CD4-positive, alpha-beta T cell (primary cell): ENCODE data around the gene SULT4A1. TPM values are rescaled to one million over a fixed set of nuclear protein-coding genes. Genes with fewer than 3 reads are reported as not detected.

ENCODE experiments used
- ATAC-seq: fragments of 200-7000 bp; cut with Tn5 transposase; one replicate; pipeline ENCODE4 v1.10.0; 2022; ENCODE audit warnings: mild to moderate bottlenecking; ENCODE audit not compliant: poor library complexity
- CTCF ChIA-PET: fragments of 350-600 bp; sonication (Branson Sonifier 250); formaldehyde crosslinking; loops from one replicate; lab custom pipeline; 2021; ENCODE audit warnings: antibody characterized with exemption, inconsistent platforms; lab: Charles Lee
- POLR2A ChIA-PET: fragments of 350-600 bp; sonication (Branson Sonifier 250); formaldehyde crosslinking; loops from one replicate; lab custom pipeline; 2021; ENCODE audit warnings: antibody characterized with exemption, inconsistent platforms; lab: Charles Lee
- DNase-seq, 14 experiments: peaks; one replicate each; pipeline ENCODE4 v3.0.0-alpha.2; 2013 to 2020; ENCODE audit warnings: mixed read lengths in 2 of 14
- H3K27ac ChIP-seq, 2 donors: one replicate each; pipeline versions ENCODE4 v1.5.1 to v1.7.0; 2013; ENCODE audit warnings: low read length in 2 of 2, low read depth in 1 of 2, mild to moderate bottlenecking in 1 of 2
- H3K27me3 ChIP-seq, 2 experiments: 1 replicate in 1 of 2; 2 replicates in 1 of 2; pipeline versions ENCODE4 v1.6.1 to v1.7.0; 2013; ENCODE audit warnings: low read length in 2 of 2, control low read depth in 1 of 2, mild to moderate bottlenecking in 1 of 2, moderate library complexity in 1 of 2; ENCODE audit not compliant: insufficient read depth in 2 of 2, control insufficient read depth in 1 of 2
- H3K36me3 ChIP-seq: one replicate; pipeline ENCODE4 v1.6.1; 2013; ENCODE audit warnings: low read length, control low read depth; ENCODE audit not compliant: insufficient read depth
- H3K4me1 ChIP-seq: one replicate; pipeline ENCODE4 v1.6.1; 2013; ENCODE audit warnings: low read length, control low read depth; ENCODE audit not compliant: insufficient read depth
- H3K4me3 ChIP-seq: one replicate; pipeline ENCODE4 v1.5.1; 2013; ENCODE audit warnings: mild to moderate bottlenecking, low read length, moderate library complexity
- H3K9me3 ChIP-seq, 2 experiments: 1 replicate in 1 of 2; 2 replicates in 1 of 2; pipeline versions ENCODE4 v1.6.1 to v1.7.0; 2013; ENCODE audit warnings: low read length in 2 of 2, mild to moderate bottlenecking in 2 of 2, control low read depth in 1 of 2, moderate library complexity in 1 of 2; ENCODE audit not compliant: control insufficient read depth in 1 of 2, insufficient read depth in 1 of 2
- H3K27ac Mint-ChIP-seq: one replicate; pipeline ENCODE4 v1.8.0; 2020; ENCODE audit warnings: mixed read lengths
- H3K27me3 Mint-ChIP-seq: one replicate; pipeline ENCODE4 v1.8.0; 2021; ENCODE audit warnings: mixed read lengths
- H3K36me3 Mint-ChIP-seq: one replicate; pipeline ENCODE4 v1.8.0; 2021; ENCODE audit warnings: low read depth, mixed read lengths
- H3K4me1 Mint-ChIP-seq: one replicate; pipeline ENCODE4 v1.8.0; 2021; ENCODE audit warnings: low read depth, mixed read lengths
- H3K4me3 Mint-ChIP-seq: one replicate; pipeline ENCODE4 v1.8.0; 2020; ENCODE audit warnings: mild to moderate bottlenecking, mixed read lengths
- H3K9me3 Mint-ChIP-seq: one replicate; pipeline ENCODE4 v1.8.0; 2020; ENCODE audit warnings: mixed read lengths
- CTCF ChIP-seq: fragments of 200-600 bp; IDR thresholded peaks from one replicate; pipeline ENCODE4 v1.8.0; 2022; ENCODE audit warnings: antibody characterized with exemption, mild to moderate bottlenecking
- intact Hi-C, 2 experiments: fragments of 100-400 bp; cut with DNase I in 1 of 2; cut with micrococcal nuclease in 1 of 2; formaldehyde crosslinking; loops; one replicate each; pipeline versions ENCODE4 v1.15.1 to v1.9.0; 2023 to 2025; cut with DNase I, micrococcal nuclease
- total RNA-seq, 174 experiments: library from RNA in 2 of 174; stranded (reverse) in 2 of 174; gene quantifications; one replicate each; pipeline ENCODE4 v1.2.3 and lab custom pipeline; 2021 to 2026

SULT4A1 gene
- total RNA-seq, 2 experiments from 2014 or later = not detected

- Mint-ChIP-seq H3K4me3 (no peak overlapping the region), H3K9me3 (no peaks in the 10 kb centered on the region), H3K27me3 (no peaks in the 10 kb centered on the region), H3K36me3 (no peaks in the 10 kb centered on the region), H3K27ac (no peak overlapping the region), H3K4me1 (no peaks in the 10 kb centered on the region)
- Histone ChIP-seq H3K27me3 (peaks cover 0 to 2% of the 10 kb centered on the region in 2 experiments), H3K9me3 (no peaks in the 10 kb centered on the region), H3K36me3 (no peaks in the 10 kb centered on the region), H3K4me1 (no peaks in the 10 kb centered on the region), H3K27ac (no peak overlapping the region), H3K4me3 (no peak overlapping the region)
- ChIA-PET CTCF (no interaction called here), POLR2A (no interaction called here)
- intact Hi-C loops = no loop called here
- TF ChIP-seq CTCF = no peak
- ATAC-seq (no peak), DNase-seq (no peak)
These were observed 85.0 kb downstream of the SULT4A1 start for GRCh38 chr22:43777286-43777685.

- no peak for TF ChIP-seq CTCF
- DNase-seq (no peak), ATAC-seq (no peak)
- CTCF ChIA-PET = no interaction called here
- no peaks in the 10 kb centered on the region for H3K4me1 ChIP-seq
- POLR2A ChIA-PET = no interaction called here
- no peak overlapping the region for H3K4me3 Mint-ChIP-seq
- no peaks in the 10 kb centered on the region for H3K9me3 Mint-ChIP-seq
- no peak overlapping the region for H3K27ac ChIP-seq
- no peaks in the 10 kb centered on the region for H3K9me3 ChIP-seq
- no peak overlapping the region for H3K27ac Mint-ChIP-seq
- H3K36me3 Mint-ChIP-seq = no peaks in the 10 kb centered on the region
- intact Hi-C loops = no loop called here
- no peaks in the 10 kb centered on the region for H3K36me3 ChIP-seq
- no peak overlapping the region for H3K4me3 ChIP-seq
- H3K4me1 Mint-ChIP-seq = no peaks in the 10 kb centered on the region
- peaks cover 0 to 2% of the 10 kb centered on the region in 2 experiments for H3K27me3 ChIP-seq
- no peaks in the 10 kb centered on the region for H3K27me3 Mint-ChIP-seq
These were observed 86.1 kb downstream of the SULT4A1 start for GRCh38 chr22:43776081-43776670.

Other genes starting within 250 kb of the SULT4A1 start
- under 1 TPM; 0.17 to 0.36 TPM for gene EFCAB6, start 50.2 kb downstream of the SULT4A1 start, total RNA-seq
- not detected for gene PNPLA5, start 29.5 kb upstream of the SULT4A1 start, total RNA-seq
- not detected for gene PNPLA3, start 61.3 kb upstream of the SULT4A1 start, total RNA-seq
- 10 to 100 TPM; 15.2 to 18.0 TPM for gene SAMM50, start 92.9 kb upstream of the SULT4A1 start, total RNA-seq
- 1 to 10 TPM; 6.2 to 6.4 TPM for gene PARVB, start 161.8 kb upstream of the SULT4A1 start, total RNA-seq